Activated naive CD4-positive, alpha-beta T cell treated with anti-CD3 and anti-CD28 coated beads, Interleukin-2, amount 10 ng/mL, durations not matched to agents 7 days and 5 days (primary cell): ENCODE data around the gene PLD6.
A peak's percentile ranks its signal among the peaks of the same experiment; 100 is the strongest.
"Not testable (repeated sequence)": the region's sequence is repeated elsewhere in the genome, so short reads cannot be mapped to it uniquely, and the experiment has no call there.

Experiments
- CTCF ChIA-PET: fragments of 350-600 bp; sonication (Branson Sonifier 250); formaldehyde crosslinking; loops from one replicate; lab custom pipeline; 2021; ENCODE audit warnings: antibody characterized with exemption; lab: Charles Lee
- DNase-seq: peaks from one replicate; pipeline ENCODE4 v3.0.0-alpha.2; 2020
- H3K27ac Mint-ChIP-seq: one replicate; pipeline ENCODE4 v1.8.0; 2021; ENCODE audit warnings: mild to moderate bottlenecking, moderate library complexity, mixed read lengths
- H3K27me3 Mint-ChIP-seq: one replicate; pipeline ENCODE4 v1.8.0; 2021; ENCODE audit warnings: mild to moderate bottlenecking, mixed read lengths
- H3K36me3 Mint-ChIP-seq: one replicate; pipeline ENCODE4 v1.8.0; 2021; ENCODE audit warnings: mixed read lengths
- H3K4me1 Mint-ChIP-seq: one replicate; pipeline ENCODE4 v1.8.0; 2021; ENCODE audit warnings: mixed read lengths
- H3K4me3 Mint-ChIP-seq: one replicate; pipeline ENCODE4 v1.8.0; 2021; ENCODE audit warnings: mild to moderate bottlenecking, moderate library complexity, mixed read lengths
- H3K9me3 Mint-ChIP-seq: one replicate; pipeline ENCODE4 v1.8.0; 2021; ENCODE audit warnings: mixed read lengths

PLD6 gene, protein sequence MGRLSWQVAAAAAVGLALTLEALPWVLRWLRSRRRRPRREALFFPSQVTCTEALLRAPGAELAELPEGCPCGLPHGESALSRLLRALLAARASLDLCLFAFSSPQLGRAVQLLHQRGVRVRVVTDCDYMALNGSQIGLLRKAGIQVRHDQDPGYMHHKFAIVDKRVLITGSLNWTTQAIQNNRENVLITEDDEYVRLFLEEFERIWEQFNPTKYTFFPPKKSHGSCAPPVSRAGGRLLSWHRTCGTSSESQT

DNA sequence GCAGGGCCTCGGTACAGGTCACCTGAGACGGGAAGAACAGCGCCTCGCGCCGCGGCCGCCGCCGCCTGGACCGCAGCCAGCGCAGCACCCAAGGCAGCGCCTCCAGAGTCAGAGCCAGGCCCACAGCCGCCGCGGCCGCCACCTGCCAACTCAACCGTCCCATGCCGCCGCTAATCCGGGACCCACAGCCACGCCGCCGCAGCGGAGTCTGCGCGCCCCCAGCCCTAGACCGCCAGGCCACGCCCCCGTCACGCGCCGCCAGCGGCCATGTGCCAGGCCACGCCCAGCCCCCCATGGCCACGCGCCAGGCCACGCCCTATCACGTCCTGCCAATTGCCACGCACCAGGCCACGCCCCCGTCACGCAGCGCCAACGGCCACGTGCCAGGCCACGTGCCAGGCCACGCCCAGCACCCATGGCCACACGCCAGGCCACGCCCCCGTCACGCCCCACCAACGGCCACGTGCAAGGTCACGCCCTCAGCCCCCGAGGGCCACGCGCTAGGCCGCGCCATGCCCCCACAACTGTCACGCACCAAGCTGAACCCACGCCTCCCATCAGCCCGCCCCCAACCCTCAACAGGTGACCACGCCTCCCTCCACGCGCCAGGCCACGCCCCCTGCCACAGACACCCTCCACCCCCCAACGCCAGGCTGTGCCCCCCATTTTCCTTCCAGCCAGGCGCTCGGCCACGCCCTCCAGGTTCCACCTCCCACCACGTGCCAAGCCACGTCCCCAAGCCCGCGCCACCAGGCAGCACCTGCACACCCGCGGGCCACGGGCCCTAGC is at the start of gene PLD6:
TSS of gene PLD6 (minus strand) at position 210 of the 789 bp plus-strand sequence. CDS start at position 163, 47 bp downstream.
- peak within 1 kb of the TSS; percentile 88 for H3K27ac Mint-ChIP-seq
- peak within 1 kb of the TSS; percentile 89 for H3K4me3 Mint-ChIP-seq
- no peaks in the 10 kb centered on the region for H3K9me3 Mint-ChIP-seq
- H3K4me1 Mint-ChIP-seq, result peaks cover 27% of the 10 kb centered on the region
- H3K27me3 Mint-ChIP-seq, result no peaks in the 10 kb centered on the region
- DNase-seq, result peak; percentile 95
- CTCF ChIA-PET, result interaction anchor here (0.9 to 1.8 kb wide), 2 partner anchors 20 to 64 kb away, joined by 3 to 7 read pairs; no protein-coding TSS in a partner anchor
- peaks cover 29% of the 10 kb centered on the region for H3K36me3 Mint-ChIP-seq

DNA sequence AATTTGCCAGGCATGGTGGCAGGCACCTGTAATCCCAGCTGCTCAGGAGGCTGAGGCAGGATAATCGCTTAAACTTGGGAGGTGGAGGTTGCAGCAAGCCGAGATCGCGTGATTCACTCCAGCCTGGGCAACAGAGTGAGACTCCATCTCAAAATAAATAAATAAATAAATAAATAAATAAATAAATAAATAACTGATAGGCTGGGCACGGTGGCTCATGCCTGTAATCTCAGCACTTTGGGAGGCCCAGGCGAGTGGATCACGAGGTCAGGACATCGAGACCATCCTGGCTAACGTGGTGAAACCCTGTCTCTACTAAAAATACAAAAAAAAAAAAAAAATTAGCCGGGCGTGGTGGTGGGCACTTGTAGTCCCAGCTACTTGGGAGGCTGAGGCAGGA is 49.6 kb upstream of the PLD6 start:
- H3K9me3 Mint-ChIP-seq, H3K4me1 Mint-ChIP-seq, DNase-seq, CTCF ChIA-PET, H3K4me3 Mint-ChIP-seq, H3K27ac Mint-ChIP-seq, H3K27me3 Mint-ChIP-seq: not testable (repeated sequence)
- peaks cover 59% of the 10 kb centered on the region for H3K36me3 Mint-ChIP-seq

DNA sequence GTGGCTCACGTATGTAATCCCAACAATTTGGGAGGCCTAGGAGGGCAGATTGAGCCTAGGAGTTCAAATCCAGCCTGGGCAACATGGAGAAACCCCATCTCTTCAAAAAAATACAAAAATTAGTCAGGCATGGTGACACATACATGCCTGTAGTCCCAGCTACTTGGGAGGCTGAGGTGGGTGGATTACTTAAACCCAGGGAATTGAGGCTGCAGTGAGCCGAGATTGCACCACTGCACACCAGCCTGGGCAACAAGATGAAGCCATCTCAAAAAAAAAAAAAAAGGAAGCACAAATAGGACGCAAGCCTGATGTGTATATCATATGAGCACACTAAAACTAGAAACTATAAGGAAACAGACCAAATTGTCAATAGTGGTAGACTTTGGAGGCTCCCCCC is 47.9 kb upstream of the PLD6 start:
- Mint-ChIP-seq H3K27ac (no peak overlapping the region), H3K36me3 (peaks cover 50% of the 10 kb centered on the region), H3K9me3 (no peaks in the 10 kb centered on the region), H3K4me3 (no peak overlapping the region), H3K27me3 (no peaks in the 10 kb centered on the region), H3K4me1 (peaks cover 4% of the 10 kb centered on the region)
- no peak for DNase-seq
- CTCF ChIA-PET, result no interaction called here

DNA sequence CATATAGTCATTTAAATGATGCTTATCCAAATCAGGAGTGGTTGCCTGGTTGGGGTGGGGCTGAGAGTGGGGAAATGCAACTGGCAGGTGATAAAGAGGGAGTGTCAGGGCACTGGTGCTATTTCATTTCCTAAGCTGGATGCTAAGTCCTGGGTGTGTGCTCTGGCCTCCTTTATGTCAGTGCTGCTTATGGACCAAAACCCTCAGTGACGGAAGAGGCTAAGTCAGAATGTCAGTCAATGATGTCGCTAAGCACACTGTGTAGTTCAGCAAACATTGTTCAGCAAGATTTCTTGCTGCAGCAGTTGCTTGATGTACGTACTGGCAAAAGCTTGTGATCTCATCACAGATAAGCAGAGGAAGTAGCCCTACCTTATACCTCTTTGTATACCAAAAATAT is 47.3 kb upstream of the PLD6 start:
- Mint-ChIP-seq H3K4me3 (no peak overlapping the region), H3K27me3 (no peaks in the 10 kb centered on the region), H3K9me3 (no peaks in the 10 kb centered on the region), H3K36me3 (peaks cover 50% of the 10 kb centered on the region), H3K27ac (no peak overlapping the region), H3K4me1 (peaks cover 4% of the 10 kb centered on the region)
- DNase-seq, result no peak
- CTCF ChIA-PET, result interaction anchor here (0.7 to 1.3 kb wide), 2 partner anchors 9 to 17 kb away, joined by 3 to 4 read pairs; no protein-coding TSS in a partner anchor

DNA sequence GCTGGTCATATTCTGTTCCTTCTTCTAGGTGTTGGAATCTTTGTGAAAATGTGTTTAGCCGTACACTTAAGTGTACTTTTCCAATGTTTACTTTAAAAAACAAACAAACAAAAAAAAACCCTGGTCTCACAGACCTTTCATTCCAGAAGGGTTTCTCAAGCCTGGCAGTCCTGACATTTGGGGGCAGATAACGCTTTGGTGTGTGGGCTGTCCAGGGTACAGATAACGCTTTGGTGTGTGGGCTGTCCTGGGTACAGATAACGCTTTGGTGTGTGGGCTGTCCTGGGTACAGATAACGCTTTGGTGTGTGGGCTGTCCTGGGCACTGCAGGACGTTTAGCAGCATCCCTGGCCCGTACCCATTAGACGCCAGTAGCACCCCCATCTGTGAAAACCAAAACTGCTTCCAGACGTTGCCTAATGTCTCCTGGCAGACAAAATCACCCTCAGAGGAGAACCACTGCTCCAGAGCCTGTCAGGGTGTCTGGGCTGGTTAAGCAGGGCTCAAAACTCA is 46.1 kb upstream of the PLD6 start:
- Mint-ChIP-seq H3K27me3 (no peaks in the 10 kb centered on the region), H3K4me1 (peaks cover 4% of the 10 kb centered on the region), H3K4me3 (no peak overlapping the region), H3K9me3 (no peaks in the 10 kb centered on the region), H3K36me3 (peaks cover 49% of the 10 kb centered on the region), H3K27ac (no peak overlapping the region)
- CTCF ChIA-PET, result interaction anchor here (1.3 kb wide), 1 partner anchor 8 kb away, joined by 3 read pairs; no protein-coding TSS in a partner anchor
- DNase-seq, result no peak

DNA sequence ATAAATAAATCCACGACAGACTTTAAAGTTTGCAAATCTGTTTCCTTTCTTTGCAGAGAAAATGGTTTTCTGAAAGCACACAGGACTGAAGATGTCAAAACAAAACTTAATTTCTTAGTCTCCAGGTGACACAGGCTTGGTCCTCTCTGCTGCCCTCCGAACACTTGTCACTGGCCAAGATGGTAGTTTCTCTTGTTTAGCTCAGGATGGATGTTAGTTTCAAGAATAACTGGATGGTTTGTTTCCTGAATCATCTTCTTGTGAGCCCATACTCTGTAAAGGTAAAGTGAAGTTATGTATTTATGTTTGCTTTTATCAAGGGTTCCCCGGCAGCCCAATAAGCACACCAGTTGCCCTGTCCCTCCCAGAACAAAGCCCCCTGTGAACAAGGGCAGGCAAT is 40.7 kb upstream of the PLD6 start:
- Mint-ChIP-seq H3K4me3 (no peak overlapping the region), H3K27ac (no peak overlapping the region), H3K36me3 (peaks cover 33% of the 10 kb centered on the region), H3K27me3 (no peaks in the 10 kb centered on the region), H3K9me3 (no peaks in the 10 kb centered on the region), H3K4me1 (no peaks in the 10 kb centered on the region)
- no peak for DNase-seq
- CTCF ChIA-PET, result no interaction called here

DNA sequence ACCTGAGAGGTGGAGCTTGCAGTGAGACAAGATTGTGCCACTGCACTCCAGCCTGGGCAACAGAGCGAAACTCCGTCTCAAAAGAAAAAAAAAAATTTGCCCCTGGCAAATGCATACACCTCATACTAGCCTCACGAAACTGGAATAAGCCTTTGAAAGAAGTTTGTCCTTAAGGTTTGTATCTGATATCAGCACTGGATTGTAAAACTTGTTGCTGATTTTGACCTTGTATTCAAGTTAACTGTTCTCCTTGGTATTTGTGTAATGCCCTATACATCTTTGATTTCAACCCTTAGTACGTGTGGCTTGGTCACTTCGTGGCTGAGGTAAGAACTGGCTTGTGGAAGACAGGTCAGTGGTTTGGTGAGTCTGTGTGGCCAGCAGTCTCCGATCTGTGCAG is 37.0 kb upstream of the PLD6 start:
- Mint-ChIP-seq H3K27me3 (peaks cover 3% of the 10 kb centered on the region), H3K4me3 (no peak overlapping the region), H3K27ac (no peak overlapping the region), H3K36me3 (peaks cover 23% of the 10 kb centered on the region), H3K9me3 (no peaks in the 10 kb centered on the region), H3K4me1 (peaks cover 13% of the 10 kb centered on the region)
- DNase-seq, result no peak
- CTCF ChIA-PET, result no interaction called here

DNA sequence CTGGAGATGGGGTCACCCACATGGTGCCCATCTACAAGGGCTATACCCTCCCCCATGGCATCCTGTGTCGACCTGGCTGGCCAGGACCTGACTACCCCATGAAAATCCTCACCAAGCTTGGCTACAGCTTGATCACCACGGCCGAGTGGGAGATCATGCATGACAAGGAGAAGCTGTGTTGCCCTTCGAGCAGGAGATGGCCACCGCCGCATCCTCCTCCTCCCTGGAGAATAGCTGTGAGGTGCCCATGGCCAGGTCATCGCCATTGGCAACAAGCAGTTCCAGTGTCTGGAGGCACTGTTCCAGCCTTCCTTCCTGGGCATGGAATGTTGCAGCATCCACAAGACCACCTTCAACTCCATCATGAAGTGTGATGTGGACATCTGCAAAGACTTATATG is 36.1 kb upstream of the PLD6 start:
- Mint-ChIP-seq H3K36me3 (peaks cover 15% of the 10 kb centered on the region), H3K4me1 (peaks cover 19% of the 10 kb centered on the region), H3K9me3 (no peaks in the 10 kb centered on the region), H3K27me3 (peaks cover 10% of the 10 kb centered on the region), H3K4me3 (no peak overlapping the region), H3K27ac (no peak overlapping the region)
- no peak for DNase-seq
- CTCF ChIA-PET, result no interaction called here

DNA sequence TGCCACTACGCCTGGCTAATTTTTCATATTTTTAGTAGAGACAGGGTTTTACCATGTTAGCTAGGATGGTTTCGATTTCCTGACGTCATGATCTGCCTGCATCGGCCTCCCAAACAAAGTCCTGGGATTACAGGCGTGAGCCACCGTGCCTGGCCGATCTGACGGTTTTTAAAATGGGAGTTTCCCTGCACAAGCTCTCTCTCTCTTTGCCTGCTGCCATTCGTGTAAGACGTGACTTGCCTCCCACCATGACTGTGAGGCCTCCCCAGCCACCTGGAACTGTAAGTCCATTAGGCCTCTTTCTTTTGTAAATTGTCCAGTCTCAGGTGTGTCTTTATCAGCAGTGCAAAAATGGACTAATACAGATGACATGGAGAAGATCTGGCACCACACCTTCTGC is 35.5 kb upstream of the PLD6 start:
- DNase-seq, result no peak
- Mint-ChIP-seq H3K4me1 (peaks cover 19% of the 10 kb centered on the region), H3K27ac (no peak overlapping the region), H3K27me3 (peaks cover 13% of the 10 kb centered on the region), H3K9me3 (no peaks in the 10 kb centered on the region), H3K36me3 (peaks cover 9% of the 10 kb centered on the region), H3K4me3 (no peak overlapping the region)
- CTCF ChIA-PET, result no interaction called here

DNA sequence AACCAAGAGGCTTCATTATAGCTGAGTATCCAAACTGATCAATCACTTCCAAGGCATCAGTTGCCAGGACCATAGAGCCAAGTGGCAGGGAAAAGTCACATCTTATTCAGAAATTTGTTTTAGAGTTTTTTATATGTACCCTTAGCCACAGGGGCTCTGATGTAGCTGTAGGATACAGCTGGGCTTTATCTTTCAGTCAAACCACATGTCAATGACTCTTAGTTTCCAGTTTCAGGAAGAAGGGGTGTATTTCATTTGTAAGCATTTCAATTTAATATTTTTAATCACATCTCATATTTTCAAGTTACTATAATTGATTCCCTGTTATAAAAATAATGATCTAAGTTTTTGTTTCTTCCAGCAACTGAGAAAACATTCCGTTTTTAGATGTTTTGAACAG is 33.7 kb upstream of the PLD6 start:
- Mint-ChIP-seq H3K4me3 (no peak overlapping the region), H3K9me3 (no peaks in the 10 kb centered on the region), H3K27me3 (peaks cover 13% of the 10 kb centered on the region), H3K4me1 (peaks cover 35% of the 10 kb centered on the region), H3K27ac (no peak overlapping the region), H3K36me3 (peaks cover 10% of the 10 kb centered on the region)
- CTCF ChIA-PET, result no interaction called here
- no peak for DNase-seq

DNA sequence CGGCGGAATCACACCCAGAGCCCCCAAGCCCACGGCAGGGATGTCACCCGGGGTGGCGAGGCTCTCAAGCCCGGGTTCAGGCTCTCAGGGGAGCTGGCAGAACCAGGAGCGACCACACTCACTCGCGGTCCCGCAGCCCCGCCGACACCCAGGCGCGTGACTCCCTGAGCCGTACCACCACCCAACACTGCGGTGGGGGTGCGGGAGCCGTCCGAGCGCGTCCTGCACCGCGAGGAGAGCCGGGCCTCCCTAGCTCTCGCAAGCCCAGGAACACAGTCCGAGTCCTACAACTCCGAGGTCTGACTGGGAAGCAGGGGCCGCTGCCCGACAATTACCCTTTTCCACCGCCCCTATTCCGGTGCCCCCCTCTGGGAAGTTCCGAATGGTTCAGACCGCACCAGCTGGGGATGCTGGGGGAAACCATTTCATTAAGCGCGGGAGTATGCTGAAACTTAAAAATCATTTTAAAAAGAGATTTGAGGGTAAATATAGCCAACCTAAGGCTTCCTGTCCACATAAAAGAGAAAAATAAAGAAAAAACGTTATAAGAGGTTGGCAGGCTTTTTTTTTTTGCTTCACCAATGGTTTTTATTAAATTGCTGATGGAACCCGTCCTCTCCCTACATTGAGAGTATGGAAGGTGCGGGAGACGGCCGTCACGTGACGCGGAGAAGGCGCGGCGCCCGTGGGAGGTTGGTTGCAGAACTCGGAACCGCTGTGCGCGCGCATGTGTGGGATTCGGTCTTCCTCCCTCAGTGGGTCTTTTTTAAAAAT is 31.1 kb upstream of the PLD6 start, which contains the start of gene FLCN:
TSS of gene FLCN (minus strand) at position 143 of the 774 bp plus-strand sequence. CDS start 9,031 bp downstream, outside the sequence.
- DNase-seq, result peak; percentile 93
- CTCF ChIA-PET, result interaction anchor here (1.1 kb wide), 1 partner anchor 95 kb away, joined by 4 read pairs; no protein-coding TSS in a partner anchor
- H3K9me3 Mint-ChIP-seq, result no peaks in the 10 kb centered on the region
- H3K27ac Mint-ChIP-seq, result peak within 1 kb of the TSS; percentile 94
- H3K36me3 Mint-ChIP-seq, result peaks cover 13% of the 10 kb centered on the region
- peak within 1 kb of the TSS; percentile 91 for H3K4me3 Mint-ChIP-seq
- H3K4me1 Mint-ChIP-seq, result peaks cover 41% of the 10 kb centered on the region
- peaks cover 13% of the 10 kb centered on the region for H3K27me3 Mint-ChIP-seq

DNA sequence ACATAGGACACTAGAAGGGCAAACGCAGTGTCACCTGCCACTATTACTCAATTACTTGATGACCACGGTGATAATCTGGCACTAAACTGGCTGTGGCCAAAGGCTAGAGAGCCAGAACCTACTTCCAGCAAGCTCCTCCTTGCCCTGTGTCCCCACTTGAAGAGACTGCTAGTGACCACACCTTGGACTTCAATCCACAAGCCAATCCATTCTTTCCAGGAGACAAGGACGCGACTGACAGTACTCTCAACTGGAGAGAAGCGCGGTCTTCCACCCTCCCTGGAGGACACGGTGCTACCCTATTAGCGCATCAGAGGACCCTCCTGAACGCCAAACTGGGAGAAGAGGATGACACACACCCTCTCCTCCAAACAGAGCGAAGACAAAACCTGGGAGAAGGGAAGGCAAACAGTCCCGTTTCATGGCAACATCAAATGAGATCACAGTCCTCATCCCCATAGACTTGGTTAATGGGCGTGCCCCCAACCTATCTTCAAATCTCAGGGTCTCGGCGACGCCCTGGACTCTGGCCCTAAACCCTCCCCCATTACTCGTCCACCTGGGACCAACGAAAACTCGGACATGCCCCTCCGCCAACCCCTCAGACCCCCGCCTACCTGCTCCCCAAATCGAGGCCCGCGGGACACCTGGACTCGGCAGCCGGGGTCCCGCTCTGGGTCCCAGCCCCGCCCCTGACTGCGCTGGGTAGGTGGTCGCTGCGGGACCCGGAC is 30.3 kb upstream of the PLD6 start:
- Mint-ChIP-seq H3K9me3 (no peaks in the 10 kb centered on the region), H3K4me1 (peaks cover 47% of the 10 kb centered on the region), H3K27ac (peak overlapping the region; percentile 94), H3K27me3 (peaks cover 13% of the 10 kb centered on the region), H3K4me3 (peak overlapping the region; percentile 91), H3K36me3 (peaks cover 20% of the 10 kb centered on the region)
- CTCF ChIA-PET, result interaction anchor here (1.1 kb wide), 1 partner anchor 95 kb away, joined by 4 read pairs; no protein-coding TSS in a partner anchor
- no peak for DNase-seq
